Measurements from ENCODE around the gene KIT. TPM values are rescaled to one million over a fixed set of nuclear protein-coding genes. Genes with fewer than 3 reads are reported as not detected.
A peak's percentile ranks its signal among the peaks of the same experiment; 100 is the strongest.

The KIT gene
- total RNA-seq, 1 donor from 2014 or later: 14.5 TPM

GRCh38 chr4:54700986-54701385, 43.2 kb downstream of the KIT start:
- no peak for DNase-seq (ENCODE audit: low read depth, low spot score)
- Mint-ChIP-seq H3K36me3 (ENCODE audit: low read depth) (peaks cover 21% of the 10 kb centered on the region), H3K27me3 (ENCODE audit: low read depth) (no peaks in the 10 kb centered on the region), H3K4me3 (no peak overlapping the region), H3K27ac (ENCODE audit: unreplicated experiment) (no peak overlapping the region), H3K9me3 (no peaks in the 10 kb centered on the region), H3K4me1 (no peaks in the 10 kb centered on the region)
- TF ChIP-seq CTCF (conservative IDR thresholded peaks at IDR 0.05): no peak

- TF ChIP-seq CTCF (conservative IDR thresholded peaks at IDR 0.05): no peak
- no peaks in the 10 kb centered on the region for H3K4me1 Mint-ChIP-seq
- no peak overlapping the region for H3K27ac Mint-ChIP-seq (ENCODE audit: unreplicated experiment)
- H3K27me3 Mint-ChIP-seq (ENCODE audit: low read depth): no peaks in the 10 kb centered on the region
- H3K9me3 Mint-ChIP-seq: no peaks in the 10 kb centered on the region
- no peak for DNase-seq (ENCODE audit: low read depth, low spot score)
- H3K4me3 Mint-ChIP-seq: no peak overlapping the region
- peaks cover 15% of the 10 kb centered on the region for H3K36me3 Mint-ChIP-seq (ENCODE audit: low read depth)
These were observed 45.4 kb downstream of the KIT start for GRCh38 chr4:54703182-54703581.

- no peak for TF ChIP-seq CTCF (conservative IDR thresholded peaks at IDR 0.05)
- H3K27ac Mint-ChIP-seq (ENCODE audit: unreplicated experiment): no peak overlapping the region
- H3K36me3 Mint-ChIP-seq (ENCODE audit: low read depth): peaks cover 21% of the 10 kb centered on the region
- H3K9me3 Mint-ChIP-seq: peaks cover 3% of the 10 kb centered on the region
- no peaks in the 10 kb centered on the region for H3K4me1 Mint-ChIP-seq
- H3K27me3 Mint-ChIP-seq (ENCODE audit: low read depth): no peaks in the 10 kb centered on the region
- no peak for DNase-seq (ENCODE audit: low read depth, low spot score)
- H3K4me3 Mint-ChIP-seq: no peak overlapping the region
These were observed 49.6 kb downstream of the KIT start for GRCh38 chr4:54707406-54707805.

GRCh38 chr4:54708339-54709279, 50.9 kb downstream of the KIT start:
- no peaks in the 10 kb centered on the region for H3K27me3 Mint-ChIP-seq (ENCODE audit: low read depth)
- no peak for DNase-seq (ENCODE audit: low read depth, low spot score)
- no peak overlapping the region for H3K4me3 Mint-ChIP-seq
- H3K4me1 Mint-ChIP-seq: no peaks in the 10 kb centered on the region
- H3K27ac Mint-ChIP-seq (ENCODE audit: unreplicated experiment): peak overlapping the region; percentile 19
- peaks cover 21% of the 10 kb centered on the region for H3K36me3 Mint-ChIP-seq (ENCODE audit: low read depth)
- TF ChIP-seq CTCF (conservative IDR thresholded peaks at IDR 0.05): no peak
- peaks cover 3% of the 10 kb centered on the region for H3K9me3 Mint-ChIP-seq

GRCh38 chr4:54709400-54709799, 51.6 kb downstream of the KIT start:
- Mint-ChIP-seq H3K27ac (ENCODE audit: unreplicated experiment) (no peak overlapping the region), H3K4me3 (no peak overlapping the region), H3K36me3 (ENCODE audit: low read depth) (peaks cover 21% of the 10 kb centered on the region), H3K4me1 (no peaks in the 10 kb centered on the region), H3K27me3 (ENCODE audit: low read depth) (no peaks in the 10 kb centered on the region), H3K9me3 (peaks cover 3% of the 10 kb centered on the region)
- DNase-seq (ENCODE audit: low read depth, low spot score): no peak
- TF ChIP-seq CTCF (conservative IDR thresholded peaks at IDR 0.05): no peak

All from neural crest cell (in vitro differentiated cells).